ENCODE results near the gene SALL4.

DNA sequence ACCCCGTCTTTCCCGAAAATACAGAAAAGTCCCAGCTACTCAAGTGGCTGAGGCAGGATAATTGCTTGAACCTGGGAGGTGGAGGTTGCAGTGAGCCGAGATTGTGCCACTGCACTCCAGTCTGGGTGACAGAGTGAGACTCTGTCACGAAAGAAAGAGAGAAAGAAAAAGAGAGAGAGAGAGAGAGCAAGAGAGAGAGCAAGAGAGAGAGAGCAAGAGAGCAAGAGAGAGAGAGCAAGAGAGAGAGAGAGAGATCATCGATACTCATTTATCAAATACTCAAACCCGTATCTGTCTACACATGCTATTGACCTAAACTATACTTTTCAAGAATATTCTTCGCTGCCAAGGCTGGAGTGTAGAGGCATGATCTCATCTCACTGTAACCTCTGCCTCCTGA lies 28.2 kb upstream of the SALL4 start:
- no peak for TF ChIP-seq GABPA (IDR thresholded peaks at IDR 0.05; ENCODE audit: low read depth)
- TF ChIP-seq, protein P1, sequence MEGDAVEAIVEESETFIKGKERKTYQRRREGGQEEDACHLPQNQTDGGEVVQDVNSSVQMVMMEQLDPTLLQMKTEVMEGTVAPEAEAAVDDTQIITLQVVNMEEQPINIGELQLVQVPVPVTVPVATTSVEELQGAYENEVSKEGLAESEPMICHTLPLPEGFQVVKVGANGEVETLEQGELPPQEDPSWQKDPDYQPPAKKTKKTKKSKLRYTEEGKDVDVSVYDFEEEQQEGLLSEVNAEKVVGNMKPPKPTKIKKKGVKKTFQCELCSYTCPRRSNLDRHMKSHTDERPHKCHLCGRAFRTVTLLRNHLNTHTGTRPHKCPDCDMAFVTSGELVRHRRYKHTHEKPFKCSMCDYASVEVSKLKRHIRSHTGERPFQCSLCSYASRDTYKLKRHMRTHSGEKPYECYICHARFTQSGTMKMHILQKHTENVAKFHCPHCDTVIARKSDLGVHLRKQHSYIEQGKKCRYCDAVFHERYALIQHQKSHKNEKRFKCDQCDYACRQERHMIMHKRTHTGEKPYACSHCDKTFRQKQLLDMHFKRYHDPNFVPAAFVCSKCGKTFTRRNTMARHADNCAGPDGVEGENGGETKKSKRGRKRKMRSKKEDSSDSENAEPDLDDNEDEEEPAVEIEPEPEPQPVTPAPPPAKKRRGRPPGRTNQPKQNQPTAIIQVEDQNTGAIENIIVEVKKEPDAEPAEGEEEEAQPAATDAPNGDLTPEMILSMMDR (IDR thresholded peaks at IDR 0.05; ENCODE audit: insufficient read depth, low read length): no peak
- no peak for TF ChIP-seq POLR2AphosphoS5 (IDR thresholded peaks at IDR 0.05; ENCODE audit: low read depth)
- no peak for TF ChIP-seq SPI1 (IDR thresholded peaks at IDR 0.05; ENCODE audit: borderline replicate concordance, low read depth)

Data from HL-60 (cell line).